ENCODE measurements around the gene EPHB6.

EPHB6 gene

GRCh38 chr7:142857625-142858024 lies 2.7 kb downstream of the EPHB6 start:
- TF ChIP-seq POLR2AphosphoS5 (IDR thresholded peaks at IDR 0.05; ENCODE audit: borderline replicate concordance, low read depth, low read length) (no peak), EZH2 (IDR thresholded peaks at IDR 0.05) (no peak), FOXP2 (optimal IDR thresholded peaks at IDR 0.05; ENCODE audit: control extremely low read depth, extremely low read length, insufficient read depth) (no peak)
- Histone ChIP-seq H3K9me3 (ENCODE audit: low read depth, low read length) (no peaks in the 10 kb centered on the region), H3K36me3 (ENCODE audit: insufficient read depth, low read length) (no peaks in the 10 kb centered on the region), H3K27ac (no peak overlapping the region), H3K4me3 (no peak overlapping the region), H3K9ac (ENCODE audit: insufficient read length) (no peak overlapping the region)
- no peak for DNase-seq (ENCODE audit: low read depth, low spot score)

GRCh38 chr7:142859411-142859810 lies 4.5 kb downstream of the EPHB6 start:
- DNase-seq (ENCODE audit: low read depth, low spot score) = no peak
- H3K36me3 ChIP-seq (ENCODE audit: insufficient read depth, low read length) = no peaks in the 10 kb centered on the region
- H3K9me3 ChIP-seq (ENCODE audit: low read depth, low read length) = no peaks in the 10 kb centered on the region
- H3K9ac ChIP-seq (ENCODE audit: insufficient read length) = no peak overlapping the region
- no peak overlapping the region for H3K4me3 ChIP-seq
- H3K27ac ChIP-seq = no peak overlapping the region
- TF ChIP-seq EZH2 (IDR thresholded peaks at IDR 0.05) (no peak), FOXP2 (optimal IDR thresholded peaks at IDR 0.05; ENCODE audit: control extremely low read depth, extremely low read length, insufficient read depth) (no peak), POLR2AphosphoS5 (IDR thresholded peaks at IDR 0.05; ENCODE audit: borderline replicate concordance, low read depth, low read length) (no peak)

- H3K4me3 ChIP-seq = no peak overlapping the region
Observed at GRCh38 chr7:142859829-142860228, 5.0 kb downstream of the EPHB6 start.

GRCh38 chr7:142860968-142861367 lies 6.1 kb downstream of the EPHB6 start:
- Histone ChIP-seq H3K9me3 (ENCODE audit: low read depth, low read length) (no peaks in the 10 kb centered on the region), H3K9ac (ENCODE audit: insufficient read length) (no peak overlapping the region), H3K4me3 (no peak overlapping the region), H3K27ac (no peak overlapping the region), H3K36me3 (ENCODE audit: insufficient read depth, low read length) (no peaks in the 10 kb centered on the region)
- DNase-seq (ENCODE audit: low read depth, low spot score) = no peak
- TF ChIP-seq POLR2AphosphoS5 (IDR thresholded peaks at IDR 0.05; ENCODE audit: borderline replicate concordance, low read depth, low read length) (no peak), FOXP2 (optimal IDR thresholded peaks at IDR 0.05; ENCODE audit: control extremely low read depth, extremely low read length, insufficient read depth) (no peak), EZH2 (IDR thresholded peaks at IDR 0.05) (no peak)

More at GRCh38 chr7:142859829-142860228, 5.0 kb downstream of the EPHB6 start:
- Histone ChIP-seq H3K36me3 (ENCODE audit: insufficient read depth, low read length) (no peaks in the 10 kb centered on the region), H3K9me3 (ENCODE audit: low read depth, low read length) (no peaks in the 10 kb centered on the region), H3K27ac (no peak overlapping the region), H3K9ac (ENCODE audit: insufficient read length) (no peak overlapping the region)
- TF ChIP-seq POLR2AphosphoS5 (IDR thresholded peaks at IDR 0.05; ENCODE audit: borderline replicate concordance, low read depth, low read length) (no peak), FOXP2 (optimal IDR thresholded peaks at IDR 0.05; ENCODE audit: control extremely low read depth, extremely low read length, insufficient read depth) (no peak)
- DNase-seq (ENCODE audit: low read depth, low spot score) = no peak

- Histone ChIP-seq H3K36me3 (ENCODE audit: insufficient read depth, low read length) (no peaks in the 10 kb centered on the region), H3K9me3 (ENCODE audit: low read depth, low read length) (no peaks in the 10 kb centered on the region), H3K4me3 (no peak overlapping the region), H3K27ac (no peak overlapping the region), H3K9ac (ENCODE audit: insufficient read length) (no peak overlapping the region)
- DNase-seq (ENCODE audit: low read depth, low spot score) = no peak
- TF ChIP-seq EZH2 (IDR thresholded peaks at IDR 0.05) (no peak), POLR2AphosphoS5 (IDR thresholded peaks at IDR 0.05; ENCODE audit: borderline replicate concordance, low read depth, low read length) (no peak), FOXP2 (optimal IDR thresholded peaks at IDR 0.05; ENCODE audit: control extremely low read depth, extremely low read length, insufficient read depth) (no peak)
Observed at GRCh38 chr7:142862351-142862750, 7.5 kb downstream of the EPHB6 start.

- Histone ChIP-seq H3K9ac (ENCODE audit: insufficient read length) (no peak overlapping the region), H3K36me3 (ENCODE audit: insufficient read depth, low read length) (no peaks in the 10 kb centered on the region), H3K4me3 (no peak overlapping the region), H3K27ac (no peak overlapping the region), H3K9me3 (ENCODE audit: low read depth, low read length) (no peaks in the 10 kb centered on the region)
- TF ChIP-seq FOXP2 (optimal IDR thresholded peaks at IDR 0.05; ENCODE audit: control extremely low read depth, extremely low read length, insufficient read depth) = no peak
- no peak for TF ChIP-seq EZH2 (IDR thresholded peaks at IDR 0.05)
- TF ChIP-seq POLR2AphosphoS5 (IDR thresholded peaks at IDR 0.05; ENCODE audit: borderline replicate concordance, low read depth, low read length) = no peak
- no peak for DNase-seq (ENCODE audit: low read depth, low spot score)
Observed at GRCh38 chr7:142862786-142863400, 8.0 kb downstream of the EPHB6 start.

- H3K9ac ChIP-seq (ENCODE audit: insufficient read length) = no peak overlapping the region
- no peaks in the 10 kb centered on the region for H3K9me3 ChIP-seq (ENCODE audit: low read depth, low read length)
- H3K4me3 ChIP-seq = no peak overlapping the region
- H3K36me3 ChIP-seq (ENCODE audit: insufficient read depth, low read length) = no peaks in the 10 kb centered on the region
- DNase-seq (ENCODE audit: low read depth, low spot score) = no peak
- TF ChIP-seq EZH2 (IDR thresholded peaks at IDR 0.05) (no peak), FOXP2 (optimal IDR thresholded peaks at IDR 0.05; ENCODE audit: control extremely low read depth, extremely low read length, insufficient read depth) (no peak), POLR2AphosphoS5 (IDR thresholded peaks at IDR 0.05; ENCODE audit: borderline replicate concordance, low read depth, low read length) (no peak)
- no peak overlapping the region for H3K27ac ChIP-seq
Observed at GRCh38 chr7:142863891-142864685, 9.2 kb downstream of the EPHB6 start.

GRCh38 chr7:142864980-142865747 lies 10.3 kb downstream of the EPHB6 start:
- Histone ChIP-seq H3K9ac (ENCODE audit: insufficient read length) (no peak overlapping the region), H3K27ac (no peak overlapping the region), H3K9me3 (ENCODE audit: low read depth, low read length) (no peaks in the 10 kb centered on the region), H3K36me3 (ENCODE audit: insufficient read depth, low read length) (no peaks in the 10 kb centered on the region), H3K4me3 (no peak overlapping the region)
- TF ChIP-seq EZH2 (IDR thresholded peaks at IDR 0.05) (no peak), FOXP2 (optimal IDR thresholded peaks at IDR 0.05; ENCODE audit: control extremely low read depth, extremely low read length, insufficient read depth) (no peak), POLR2AphosphoS5 (IDR thresholded peaks at IDR 0.05; ENCODE audit: borderline replicate concordance, low read depth, low read length) (no peak)
- no peak for DNase-seq (ENCODE audit: low read depth, low spot score)

All from SK-N-MC (cell line).